ENCODE measurements around the gene RBM14.
"Not testable (repeated sequence)": the region's sequence is repeated elsewhere in the genome, so short reads cannot be mapped to it uniquely, and the experiment has no call there.

The RBM14 gene

GRCh38 chr11:66600219-66600618 lies 16.2 kb upstream of the RBM14 start:
- DNase-seq = no peak

- no peak for DNase-seq
Observed at GRCh38 chr11:66600631-66601233, 15.7 kb upstream of the RBM14 start.

GRCh38 chr11:66603072-66603471 lies 13.4 kb upstream of the RBM14 start:
- DNase-seq = no peak

GRCh38 chr11:66604155-66604554 lies 12.3 kb upstream of the RBM14 start:
- DNase-seq = no peak

- DNase-seq = not testable (repeated sequence)
Observed at GRCh38 chr11:66606608-66607007, 9.8 kb upstream of the RBM14 start.

- DNase-seq = no peak
Observed at GRCh38 chr11:66607126-66607834, 9.2 kb upstream of the RBM14 start.

- no peak for DNase-seq
Observed at GRCh38 chr11:66609721-66610617, 6.5 kb upstream of the RBM14 start.

GRCh38 chr11:66612458-66612857 lies 4.0 kb upstream of the RBM14 start:
- no peak for DNase-seq

- no peak for DNase-seq
Observed at GRCh38 chr11:66614073-66614472, 2.4 kb upstream of the RBM14 start.

- no peak for DNase-seq
Observed at GRCh38 chr11:66617155-66617834, 865 bp downstream of the RBM14 start.

GRCh38 chr11:66619080-66619554 lies 2.7 kb downstream of the RBM14 start:
- DNase-seq = no peak

- no peak for DNase-seq
Observed at GRCh38 chr11:66624450-66624849, 8.0 kb downstream of the RBM14 start.

- DNase-seq = no peak
Observed at GRCh38 chr11:66625041-66625751, 8.8 kb downstream of the RBM14 start.

GRCh38 chr11:66625752-66626149 lies 9.3 kb downstream of the RBM14 start:
- DNase-seq = no peak

- DNase-seq = no peak
Observed at GRCh38 chr11:66626382-66626781, 10.0 kb downstream of the RBM14 start.

GRCh38 chr11:66626926-66627325 lies 10.5 kb downstream of the RBM14 start:
- DNase-seq = no peak

GRCh38 chr11:66628061-66628603 lies 11.7 kb downstream of the RBM14 start:
- DNase-seq = no peak

- no peak for DNase-seq
Observed at GRCh38 chr11:66629356-66629755, 12.9 kb downstream of the RBM14 start.

- DNase-seq = no peak
Observed at GRCh38 chr11:66631883-66632282, 15.5 kb downstream of the RBM14 start.

GRCh38 chr11:66632952-66633351 lies 16.5 kb downstream of the RBM14 start:
- DNase-seq = no peak

GRCh38 chr11:66636411-66636810 lies 20.0 kb downstream of the RBM14 start:
- no peak for DNase-seq

- no peak for DNase-seq
Observed at GRCh38 chr11:66637557-66638176, 21.2 kb downstream of the RBM14 start.

All from activated CD8-positive, alpha-beta memory T cell treated with anti-CD3 and anti-CD28 coated beads, Interleukin-2, amount 50 U/mL, for 4 hours (primary cell).